GM21526 (cell line): ENCODE measurements around the gene EEIG1.

Source experiments
- ATAC-seq: cut with Tn5 transposase; IDR thresholded peaks from one replicate; pipeline ENCODE4 v1.9.1; 2021; ENCODE audit warnings: moderate library complexity; ENCODE audit not compliant: unreplicated experiment, low FRiP score

Gene EEIG1

GRCh38 chr9:127942216-127943010 is 38.4 kb downstream of the EEIG1 start:
- no peak for ATAC-seq

GRCh38 chr9:127941961-127942215 is 38.9 kb downstream of the EEIG1 start:
- no peak for ATAC-seq

GRCh38 chr9:127941062-127941960 is 39.5 kb downstream of the EEIG1 start:
- ATAC-seq: no peak

GRCh38 chr9:127940593-127940992 is 40.2 kb downstream of the EEIG1 start:
- no peak for ATAC-seq

- no peak for ATAC-seq
Measured at GRCh38 chr9:127938298-127938690, 42.5 kb downstream of the EEIG1 start.

GRCh38 chr9:127937388-127938297 is 43.1 kb downstream of the EEIG1 start, which contains the start of gene DPM2:
TSS of gene DPM2 (minus strand) at chr9:127937854. CDS start at chr9:127937820, 34 bp downstream.
- peak; percentile 73 for ATAC-seq

- ATAC-seq: peak; percentile 5
Measured at GRCh38 chr9:127937056-127937387, 43.8 kb downstream of the EEIG1 start.

GRCh38 chr9:127936347-127936852 is 44.4 kb downstream of the EEIG1 start:
- no peak for ATAC-seq

- ATAC-seq: no peak
Measured at GRCh38 chr9:127935765-127936221, 45.0 kb downstream of the EEIG1 start.

- no peak for ATAC-seq
Measured at GRCh38 chr9:127934986-127935385, 45.8 kb downstream of the EEIG1 start.

- no peak for ATAC-seq
Measured at GRCh38 chr9:127934248-127934647, 46.5 kb downstream of the EEIG1 start.

GRCh38 chr9:127931092-127931881 is 49.5 kb downstream of the EEIG1 start:
- ATAC-seq: peak; percentile 5
